CD8-positive, alpha-beta memory T cell (primary cell): ENCODE results near the gene MINK1. TPM values are rescaled to one million over a fixed set of nuclear protein-coding genes. Genes with fewer than 3 reads are reported as not detected.

Source experiments
- CTCF ChIA-PET: fragments of 350-600 bp; sonication (Branson Sonifier 250); formaldehyde crosslinking; loops from one replicate; lab custom pipeline; 2021; ENCODE audit warnings: antibody characterized with exemption; lab: Charles Lee
- POLR2A ChIA-PET: fragments of 350-600 bp; sonication (Branson Sonifier 250); formaldehyde crosslinking; loops from one replicate; lab custom pipeline; 2021; ENCODE audit warnings: antibody characterized with exemption; lab: Charles Lee
- DNase-seq, 5 donors: peaks; one replicate each; pipeline versions ENCODE4 v3.0.0 to v3.0.0-alpha.2; 2020 to 2022; ENCODE audit warnings: mixed read lengths in 1 of 5
- H3K27ac ChIP-seq: one replicate; pipeline ENCODE4 v1.7.0; 2013; ENCODE audit warnings: low read depth, mild to moderate bottlenecking, low read length, moderate library complexity
- H3K27me3 ChIP-seq: 2 replicates; pipeline ENCODE4 v1.7.0; 2013; ENCODE audit warnings: low read length, mild to moderate bottlenecking; ENCODE audit not compliant: insufficient read depth, poor library complexity, severe bottlenecking
- H3K36me3 ChIP-seq: 2 replicates; pipeline ENCODE4 v1.7.0; 2013; ENCODE audit warnings: mild to moderate bottlenecking, low read length, moderate library complexity; ENCODE audit not compliant: insufficient read depth
- H3K4me1 ChIP-seq: 2 replicates; pipeline ENCODE4 v1.7.0; 2013; ENCODE audit warnings: mild to moderate bottlenecking, low read length, moderate library complexity; ENCODE audit not compliant: insufficient read depth
- H3K4me3 ChIP-seq: 2 replicates; pipeline ENCODE4 v1.7.0; 2013; ENCODE audit warnings: mild to moderate bottlenecking, low read length
- H3K9me3 ChIP-seq: 2 replicates; pipeline ENCODE4 v1.7.0; 2013; ENCODE audit warnings: mild to moderate bottlenecking, low read length
- H3K27ac Mint-ChIP-seq, 8 donors: one replicate each; pipeline ENCODE4 v1.8.0; 2020 to 2021; ENCODE audit warnings: mixed read lengths in 8 of 8, mild to moderate bottlenecking in 6 of 8, inconsistent platforms in 3 of 8, moderate library complexity in 3 of 8
- H3K27me3 Mint-ChIP-seq, 2 donors: one replicate each; pipeline ENCODE4 v1.8.0; 2020 to 2021; ENCODE audit warnings: mixed read lengths in 2 of 2, mild to moderate bottlenecking in 1 of 2, moderate library complexity in 1 of 2
- H3K36me3 Mint-ChIP-seq, 3 donors: one replicate each; pipeline ENCODE4 v1.8.0; 2020 to 2021; ENCODE audit warnings: mixed read lengths in 3 of 3, inconsistent platforms in 1 of 3, mild to moderate bottlenecking in 1 of 3
- H3K4me1 Mint-ChIP-seq, 3 donors: one replicate each; pipeline ENCODE4 v1.8.0; 2020 to 2021; ENCODE audit warnings: mixed read lengths in 3 of 3, inconsistent platforms in 1 of 3, mild to moderate bottlenecking in 1 of 3
- H3K4me3 Mint-ChIP-seq, 7 donors: one replicate each; pipeline ENCODE4 v1.8.0; 2020 to 2021; ENCODE audit warnings: mixed read lengths in 7 of 7, mild to moderate bottlenecking in 6 of 7, moderate library complexity in 4 of 7, inconsistent platforms in 2 of 7
- H3K9me3 Mint-ChIP-seq, 5 donors: one replicate each; pipeline ENCODE4 v1.8.0; 2020 to 2022; ENCODE audit warnings: mixed read lengths in 5 of 5, mild to moderate bottlenecking in 3 of 5, moderate library complexity in 2 of 5, inconsistent platforms in 1 of 5
- polyA plus RNA-seq: library from polyadenylated mRNA; unstranded; fragments of 300-500 nt; fragmentation: Illumina TruSeq; gene quantifications from one replicate; pipeline ENCODE4 v1.2.3, GENCODE V29; 2021
- total RNA-seq, 2 experiments: library from RNA; stranded (reverse); gene quantifications; one replicate each; pipeline ENCODE4 v1.2.3, GENCODE V29; 2021

MINK1 gene
- total and polyA plus RNA-seq, 3 experiments from 2014 or later: 30.5 to 58.6 (median 58.6) TPM

DNA sequence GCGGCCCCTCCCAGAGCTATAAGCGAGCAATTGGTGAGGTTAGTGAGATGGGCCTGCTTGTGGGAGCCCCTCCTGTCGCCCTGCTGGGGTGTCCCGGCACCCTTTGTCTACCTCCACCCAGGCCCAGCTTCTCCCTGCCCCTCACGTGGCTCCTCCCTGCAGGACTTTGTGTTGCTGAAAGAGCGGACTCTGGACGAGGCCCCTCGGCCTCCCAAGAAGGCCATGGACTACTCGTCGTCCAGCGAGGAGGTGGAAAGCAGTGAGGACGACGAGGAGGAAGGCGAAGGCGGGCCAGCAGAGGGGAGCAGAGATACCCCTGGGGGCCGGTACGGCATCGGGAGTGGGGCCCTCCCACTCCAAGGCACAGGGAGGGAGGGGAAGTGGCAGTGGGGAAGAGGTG, 60.1 kb downstream of the MINK1 start:
- no peak overlapping the region for H3K27ac ChIP-seq
- H3K4me3 ChIP-seq: no peak overlapping the region
- Mint-ChIP-seq H3K27ac (no peak overlapping the region), H3K4me1 (peaks cover 2 to 8% (median 7%) of the 10 kb centered on the region in 3 donors), H3K4me3 (no peak overlapping the region), H3K9me3 (no peaks in the 10 kb centered on the region), H3K36me3 (peaks cover 4 to 77% (median 7%) of the 10 kb centered on the region in 3 donors), H3K27me3 (peaks cover 0 to 2% of the 10 kb centered on the region in 2 donors)
- H3K9me3 ChIP-seq: no peaks in the 10 kb centered on the region
- no peaks in the 10 kb centered on the region for H3K4me1 ChIP-seq
- ChIA-PET CTCF (interaction anchor here (1.4 kb wide), 1 partner anchor 10 kb away, joined by 6 read pairs; the partner anchor contains the start of gene CHRNE), POLR2A (interaction anchor here (0.5 to 0.6 kb wide), 2 partner anchors 23 to 63 kb away, joined by 3 to 5 read pairs; no protein-coding TSS in a partner anchor)
- peaks cover 53% of the 10 kb centered on the region for H3K36me3 ChIP-seq
- no peak for DNase-seq
- H3K27me3 ChIP-seq: no peaks in the 10 kb centered on the region

- no peaks in the 10 kb centered on the region for H3K9me3 ChIP-seq
- Mint-ChIP-seq H3K36me3 (peaks cover 4 to 73% (median 6%) of the 10 kb centered on the region in 3 donors), H3K4me3 (no peak overlapping the region), H3K27me3 (peaks cover 0 to 2% of the 10 kb centered on the region in 2 donors), H3K27ac (no peak overlapping the region), H3K4me1 (peaks cover 5 to 12% (median 12%) of the 10 kb centered on the region in 3 donors), H3K9me3 (no peaks in the 10 kb centered on the region)
- peaks cover 5% of the 10 kb centered on the region for H3K4me1 ChIP-seq
- H3K27me3 ChIP-seq: no peaks in the 10 kb centered on the region
- no peak overlapping the region for H3K4me3 ChIP-seq
- ChIA-PET POLR2A (interaction anchor here (0.6 kb wide), 1 partner anchor 178 kb away, joined by 3 read pairs; no protein-coding TSS in a partner anchor), CTCF (interaction anchor here (0.6 to 1.4 kb wide), 2 partner anchors 9 kb away, joined by 3 to 6 read pairs; partner anchors contain the start of gene CHRNE)
- no peak overlapping the region for H3K27ac ChIP-seq
- peaks cover 51% of the 10 kb centered on the region for H3K36me3 ChIP-seq
- DNase-seq: peak in 1 of 5 donors; percentile 46
Measured at GRCh38 chr17:4893721-4894560, 60.8 kb downstream of the MINK1 start.

GRCh38 chr17:4895121-4895520, 62.0 kb downstream of the MINK1 start:
- peak in 1 of 5 donors; percentile 48 for DNase-seq
- Histone ChIP-seq H3K4me1 (peaks cover 11% of the 10 kb centered on the region), H3K9me3 (no peaks in the 10 kb centered on the region), H3K4me3 (no peak overlapping the region), H3K27me3 (no peaks in the 10 kb centered on the region), H3K36me3 (peaks cover 49% of the 10 kb centered on the region), H3K27ac (no peak overlapping the region)
- Mint-ChIP-seq H3K4me1 (peaks cover 8 to 18% (median 13%) of the 10 kb centered on the region in 3 donors), H3K27ac (peak overlapping the region in 4 of 8 donors; percentile 17 to 71 (median 36)), H3K27me3 (peaks cover 0 to 2% of the 10 kb centered on the region in 2 donors), H3K9me3 (no peaks in the 10 kb centered on the region), H3K36me3 (peaks cover 0 to 74% (median 4%) of the 10 kb centered on the region in 3 donors), H3K4me3 (no peak overlapping the region)
- CTCF ChIA-PET: no interaction called here
- POLR2A ChIA-PET: no interaction called here

GRCh38 chr17:4895657-4896331, 62.7 kb downstream of the MINK1 start:
- peaks cover 0 to 4% of the 10 kb centered on the region in 2 donors for H3K27me3 Mint-ChIP-seq
- H3K4me1 ChIP-seq: peaks cover 18% of the 10 kb centered on the region
- H3K27ac ChIP-seq: no peak overlapping the region
- H3K36me3 Mint-ChIP-seq: peaks cover 0 to 67% (median 1%) of the 10 kb centered on the region in 3 donors
- peaks cover 11 to 25% (median 15%) of the 10 kb centered on the region in 3 donors for H3K4me1 Mint-ChIP-seq
- ChIA-PET CTCF (no interaction called here), POLR2A (no interaction called here)
- peak overlapping the region in 2 of 7 donors; percentile 30 to 32 for H3K4me3 Mint-ChIP-seq
- H3K9me3 Mint-ChIP-seq: no peaks in the 10 kb centered on the region
- peaks cover 43% of the 10 kb centered on the region for H3K36me3 ChIP-seq
- peak overlapping the region in 4 of 8 donors; percentile 29 to 71 (median 66) for H3K27ac Mint-ChIP-seq
- no peak overlapping the region for H3K4me3 ChIP-seq
- H3K27me3 ChIP-seq: no peaks in the 10 kb centered on the region
- DNase-seq: peak in 1 of 5 donors; percentile 52
- no peaks in the 10 kb centered on the region for H3K9me3 ChIP-seq

DNA sequence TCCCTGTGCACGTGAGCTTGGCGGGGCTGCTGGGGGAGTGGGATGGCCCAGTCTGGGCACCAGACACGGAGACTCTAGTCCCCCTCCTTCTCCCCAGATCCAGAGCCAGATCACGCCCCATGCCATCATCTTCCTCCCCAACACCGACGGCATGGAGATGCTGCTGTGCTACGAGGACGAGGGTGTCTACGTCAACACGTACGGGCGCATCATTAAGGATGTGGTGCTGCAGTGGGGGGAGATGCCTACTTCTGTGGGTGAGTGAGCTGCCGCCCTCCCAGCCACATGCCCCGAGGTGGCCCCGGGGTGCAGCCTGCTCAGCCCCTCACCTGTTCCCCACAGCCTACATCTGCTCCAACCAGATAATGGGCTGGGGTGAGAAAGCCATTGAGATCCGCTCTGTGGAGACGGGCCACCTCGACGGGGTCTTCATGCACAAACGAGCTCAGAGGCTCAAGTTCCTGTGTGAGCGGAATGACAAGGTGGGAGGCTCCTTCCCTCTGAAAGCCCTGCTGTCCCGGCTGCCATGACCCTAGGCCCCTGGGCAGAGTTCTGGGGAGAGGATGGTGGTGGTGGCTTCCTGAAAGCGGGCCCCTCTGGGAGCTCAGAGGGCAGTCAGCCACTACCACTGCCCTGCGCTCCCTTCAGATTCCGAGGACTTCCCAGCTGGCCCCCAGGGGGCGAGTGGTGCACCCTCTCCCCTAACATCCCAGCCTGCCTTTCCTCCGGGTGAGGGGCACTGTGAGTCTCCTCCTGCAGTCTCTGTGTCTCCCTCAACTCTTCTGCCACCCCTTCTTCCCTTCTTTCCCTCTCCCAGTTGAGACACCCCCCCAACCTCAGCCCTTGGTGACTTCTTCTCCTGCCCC, 63.4 kb downstream of the MINK1 start:
- H3K27me3 ChIP-seq: no peaks in the 10 kb centered on the region

GRCh38 chr17:4897198-4897687, 64.1 kb downstream of the MINK1 start:
- POLR2A ChIA-PET: interaction anchor here (0.6 kb wide), 1 partner anchor 22 kb away, joined by 3 read pairs; no protein-coding TSS in a partner anchor
- no peak overlapping the region for H3K27ac ChIP-seq
- Mint-ChIP-seq H3K36me3 (peaks cover 0 to 54% (median 1%) of the 10 kb centered on the region in 3 donors), H3K27me3 (peaks cover 0 to 9% of the 10 kb centered on the region in 2 donors), H3K9me3 (no peaks in the 10 kb centered on the region), H3K4me3 (no peak overlapping the region), H3K27ac (peak overlapping the region in 1 of 8 donors; percentile 95), H3K4me1 (peaks cover 13 to 38% (median 22%) of the 10 kb centered on the region in 3 donors)
- no peaks in the 10 kb centered on the region for H3K27me3 ChIP-seq
- DNase-seq: peak in 1 of 5 donors; percentile 44
- H3K4me3 ChIP-seq: no peak overlapping the region
- H3K36me3 ChIP-seq: peaks cover 31% of the 10 kb centered on the region
- CTCF ChIA-PET: no interaction called here
- peaks cover 28% of the 10 kb centered on the region for H3K4me1 ChIP-seq
- no peaks in the 10 kb centered on the region for H3K9me3 ChIP-seq

More for the DNA sequence above, 63.4 kb downstream of the MINK1 start:
- H3K27ac Mint-ChIP-seq: peak overlapping the region in 2 of 8 donors; percentile 61 to 70
- H3K27ac ChIP-seq: no peak overlapping the region
- H3K4me3 Mint-ChIP-seq: peak overlapping the region in 1 of 7 donors; percentile 63
- peaks cover 0 to 9% of the 10 kb centered on the region in 2 donors for H3K27me3 Mint-ChIP-seq
- POLR2A ChIA-PET: interaction anchor here (0.6 kb wide), 1 partner anchor 22 kb away, joined by 3 read pairs; no protein-coding TSS in a partner anchor
- peaks cover 35% of the 10 kb centered on the region for H3K36me3 ChIP-seq
- H3K4me1 ChIP-seq: peaks cover 25% of the 10 kb centered on the region
- H3K4me3 ChIP-seq: no peak overlapping the region
- CTCF ChIA-PET: no interaction called here
- no peaks in the 10 kb centered on the region for H3K9me3 Mint-ChIP-seq
- DNase-seq: peak in 1 of 5 donors; percentile 47
- H3K9me3 ChIP-seq: no peaks in the 10 kb centered on the region
- peaks cover 12 to 33% (median 20%) of the 10 kb centered on the region in 3 donors for H3K4me1 Mint-ChIP-seq
- H3K36me3 Mint-ChIP-seq: peaks cover 0 to 59% (median 1%) of the 10 kb centered on the region in 3 donors

GRCh38 chr17:4897785-4898184, 64.6 kb downstream of the MINK1 start:
- Mint-ChIP-seq H3K4me1 (peaks cover 19 to 43% (median 27%) of the 10 kb centered on the region in 3 donors), H3K27me3 (peaks cover 0 to 7% of the 10 kb centered on the region in 2 donors)

More at GRCh38 chr17:4897785-4898184, 64.6 kb downstream of the MINK1 start:
- H3K9me3 Mint-ChIP-seq: no peaks in the 10 kb centered on the region
- Histone ChIP-seq H3K9me3 (no peaks in the 10 kb centered on the region), H3K4me3 (no peak overlapping the region), H3K4me1 (peaks cover 33% of the 10 kb centered on the region), H3K27me3 (no peaks in the 10 kb centered on the region), H3K36me3 (peaks cover 31% of the 10 kb centered on the region), H3K27ac (no peak overlapping the region)
- peak overlapping the region in 2 of 8 donors; percentile 76 to 93 for H3K27ac Mint-ChIP-seq
- DNase-seq: no peak
- H3K36me3 Mint-ChIP-seq: peaks cover 0 to 48% (median 0%) of the 10 kb centered on the region in 3 donors
- ChIA-PET POLR2A (no interaction called here), CTCF (interaction anchor here (2.1 to 2.6 kb wide), 2 partner anchors 8 to 188 kb away, joined by 9 to 14 read pairs; partner anchors contain the start of gene ARRB2)
- H3K4me3 Mint-ChIP-seq: peak overlapping the region in 1 of 7 donors; percentile 66
